Duodenal mucosa (tissue), 2 donors: ENCODE results near the gene SAP30.
A peak's percentile ranks its signal among the peaks of the same experiment; 100 is the strongest.

Source experiments
- H3K27ac ChIP-seq: one replicate; pipeline ENCODE4 v1.7.0; 2013; ENCODE audit warnings: low read depth, low read length
- H3K27me3 ChIP-seq, 2 donors: one replicate each; pipeline ENCODE4 v1.7.0; 2013; ENCODE audit warnings: low read length in 2 of 2, control low read depth in 1 of 2; ENCODE audit not compliant: insufficient read depth in 2 of 2, control insufficient read depth in 1 of 2
- H3K36me3 ChIP-seq, 2 donors: one replicate each; pipeline ENCODE4 v1.7.0; 2013; ENCODE audit warnings: low read length in 2 of 2, control low read depth in 1 of 2; ENCODE audit not compliant: insufficient read depth in 2 of 2, control insufficient read depth in 1 of 2
- H3K4me1 ChIP-seq, 2 donors: one replicate each; pipeline ENCODE4 v1.7.0; 2013; ENCODE audit warnings: low read length in 2 of 2, control low read depth in 1 of 2; ENCODE audit not compliant: insufficient read depth in 2 of 2, control insufficient read depth in 1 of 2
- H3K4me3 ChIP-seq, 2 donors: one replicate each; pipeline ENCODE4 v1.7.0; 2013; ENCODE audit warnings: low read length in 2 of 2, low read depth in 1 of 2
- H3K9ac ChIP-seq, 2 donors: one replicate each; pipeline ENCODE4 v1.7.0; 2013; ENCODE audit warnings: low read length in 2 of 2, low read depth in 1 of 2
- H3K9me3 ChIP-seq, 2 donors: one replicate each; pipeline ENCODE4 v1.7.0; 2013; ENCODE audit warnings: low read length in 2 of 2, control low read depth in 1 of 2; ENCODE audit not compliant: control insufficient read depth in 1 of 2

SAP30 gene

GRCh38 chr4:173334891-173335752 is 35.6 kb upstream of the SAP30 start:
- no peaks in the 10 kb centered on the region for H3K9me3 ChIP-seq
- peak overlapping the region; percentile 81 to 95 for H3K4me3 ChIP-seq
- H3K36me3 ChIP-seq: peaks cover 2 to 13% of the 10 kb centered on the region in 2 donors
- peaks cover 16 to 20% of the 10 kb centered on the region in 2 donors for H3K4me1 ChIP-seq
- peak overlapping the region; percentile 66 to 82 for H3K9ac ChIP-seq
- H3K27ac ChIP-seq: peak overlapping the region; percentile 59
- no peaks in the 10 kb centered on the region for H3K27me3 ChIP-seq

DNA sequence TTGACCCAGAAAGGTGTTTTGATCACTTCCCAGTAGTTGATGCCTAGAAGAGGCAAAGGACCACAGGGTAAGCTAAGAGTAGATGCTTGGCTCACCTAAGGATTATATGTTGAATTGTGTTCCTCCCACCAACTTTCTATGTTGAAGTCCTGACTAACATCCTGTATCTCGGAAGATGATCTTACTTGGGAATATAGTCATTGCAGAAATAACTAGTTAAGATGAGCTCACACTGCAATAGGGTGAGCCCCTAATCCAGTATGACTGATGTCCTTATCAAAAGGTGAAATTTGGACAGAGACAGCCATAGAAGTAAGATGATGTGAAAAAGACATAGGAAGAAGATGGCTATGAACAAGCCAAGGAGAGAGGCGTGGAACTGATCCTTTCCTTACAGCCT is 33.3 kb upstream of the SAP30 start:
- no peaks in the 10 kb centered on the region for H3K9me3 ChIP-seq
- H3K4me3 ChIP-seq: no peak overlapping the region
- no peak overlapping the region for H3K27ac ChIP-seq
- no peaks in the 10 kb centered on the region for H3K36me3 ChIP-seq
- H3K4me1 ChIP-seq: peaks cover 6 to 12% of the 10 kb centered on the region in 2 donors
- H3K27me3 ChIP-seq: no peaks in the 10 kb centered on the region
- no peak overlapping the region for H3K9ac ChIP-seq

GRCh38 chr4:173343832-173344397 is 26.8 kb upstream of the SAP30 start:
- no peak overlapping the region for H3K27ac ChIP-seq
- no peak overlapping the region for H3K9ac ChIP-seq
- no peaks in the 10 kb centered on the region for H3K36me3 ChIP-seq
- no peaks in the 10 kb centered on the region for H3K27me3 ChIP-seq
- H3K9me3 ChIP-seq: no peaks in the 10 kb centered on the region
- H3K4me3 ChIP-seq: no peak overlapping the region
- no peaks in the 10 kb centered on the region for H3K4me1 ChIP-seq

- no peak overlapping the region for H3K27ac ChIP-seq
- H3K9ac ChIP-seq: no peak overlapping the region
- H3K4me3 ChIP-seq: no peak overlapping the region
- H3K27me3 ChIP-seq: no peaks in the 10 kb centered on the region
- no peaks in the 10 kb centered on the region for H3K4me1 ChIP-seq
- no peaks in the 10 kb centered on the region for H3K36me3 ChIP-seq
- H3K9me3 ChIP-seq: no peaks in the 10 kb centered on the region
Measured at GRCh38 chr4:173345648-173346047, 25.1 kb upstream of the SAP30 start.

DNA sequence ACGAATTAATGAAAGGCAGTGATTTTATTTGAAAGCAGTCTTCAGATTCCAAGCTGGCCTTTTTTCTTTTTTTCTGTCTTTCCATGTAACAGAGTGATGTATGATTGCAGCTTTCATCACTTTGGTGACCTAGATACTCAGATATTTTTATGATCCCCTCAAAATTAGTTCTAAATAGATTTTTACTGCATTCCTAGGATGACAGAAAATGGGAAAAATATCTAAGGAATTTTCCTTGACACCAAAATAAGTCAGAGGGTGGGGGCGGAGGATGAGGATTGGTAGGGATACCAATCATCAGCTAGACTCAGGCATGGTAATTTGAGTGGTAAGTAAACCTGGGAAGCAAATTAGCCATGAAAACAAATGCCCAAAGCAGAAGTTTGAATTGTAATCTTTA is 24.7 kb upstream of the SAP30 start:
- Histone ChIP-seq H3K4me3 (no peak overlapping the region), H3K9ac (no peak overlapping the region), H3K36me3 (no peaks in the 10 kb centered on the region), H3K4me1 (no peaks in the 10 kb centered on the region), H3K27me3 (no peaks in the 10 kb centered on the region), H3K27ac (no peak overlapping the region), H3K9me3 (no peaks in the 10 kb centered on the region)

GRCh38 chr4:173347467-173347866 is 23.3 kb upstream of the SAP30 start:
- H3K4me1 ChIP-seq: no peaks in the 10 kb centered on the region
- H3K27me3 ChIP-seq: no peaks in the 10 kb centered on the region
- no peak overlapping the region for H3K4me3 ChIP-seq
- no peaks in the 10 kb centered on the region for H3K9me3 ChIP-seq
- no peak overlapping the region for H3K9ac ChIP-seq
- H3K27ac ChIP-seq: no peak overlapping the region
- H3K36me3 ChIP-seq: no peaks in the 10 kb centered on the region

GRCh38 chr4:173357939-173358338 is 12.8 kb upstream of the SAP30 start:
- no peaks in the 10 kb centered on the region for H3K36me3 ChIP-seq
- no peaks in the 10 kb centered on the region for H3K4me1 ChIP-seq
- H3K27ac ChIP-seq: no peak overlapping the region
- H3K27me3 ChIP-seq: no peaks in the 10 kb centered on the region
- no peak overlapping the region for H3K9ac ChIP-seq
- H3K4me3 ChIP-seq: no peak overlapping the region
- no peaks in the 10 kb centered on the region for H3K9me3 ChIP-seq

DNA sequence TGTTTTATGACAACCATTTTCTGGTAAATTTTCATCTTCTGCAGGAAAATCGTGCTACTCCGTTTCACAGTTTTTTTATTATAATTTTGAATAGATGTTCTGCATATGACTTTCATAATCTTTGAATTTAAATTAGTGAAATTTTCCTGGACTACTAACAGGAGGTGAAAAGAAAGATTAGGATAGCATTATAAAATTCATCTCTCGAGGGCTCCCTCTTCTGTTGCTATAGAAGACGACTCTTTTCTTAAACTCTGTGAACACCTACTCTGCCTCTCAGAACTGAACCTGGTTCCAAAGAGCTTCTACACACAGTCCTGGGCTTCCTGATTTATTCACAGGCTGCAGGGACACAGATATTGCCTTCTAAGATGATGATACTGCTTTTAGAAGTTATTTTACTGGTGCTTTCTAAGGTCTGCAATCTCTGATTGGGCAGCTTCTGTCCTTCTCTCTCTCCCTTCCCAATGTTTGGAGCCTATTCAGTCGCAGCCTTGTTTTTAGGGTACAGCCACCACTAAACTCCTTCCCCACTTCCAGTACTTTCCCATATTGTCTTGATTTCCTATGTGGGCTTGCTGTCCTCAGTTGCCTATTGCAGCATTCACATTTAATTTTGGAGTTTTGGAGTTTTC is 10.1 kb upstream of the SAP30 start:
- Histone ChIP-seq H3K36me3 (no peaks in the 10 kb centered on the region), H3K9me3 (no peaks in the 10 kb centered on the region), H3K27me3 (no peaks in the 10 kb centered on the region), H3K9ac (no peak overlapping the region), H3K4me1 (peaks cover 0 to 2% of the 10 kb centered on the region in 2 donors), H3K27ac (no peak overlapping the region), H3K4me3 (no peak overlapping the region)

DNA sequence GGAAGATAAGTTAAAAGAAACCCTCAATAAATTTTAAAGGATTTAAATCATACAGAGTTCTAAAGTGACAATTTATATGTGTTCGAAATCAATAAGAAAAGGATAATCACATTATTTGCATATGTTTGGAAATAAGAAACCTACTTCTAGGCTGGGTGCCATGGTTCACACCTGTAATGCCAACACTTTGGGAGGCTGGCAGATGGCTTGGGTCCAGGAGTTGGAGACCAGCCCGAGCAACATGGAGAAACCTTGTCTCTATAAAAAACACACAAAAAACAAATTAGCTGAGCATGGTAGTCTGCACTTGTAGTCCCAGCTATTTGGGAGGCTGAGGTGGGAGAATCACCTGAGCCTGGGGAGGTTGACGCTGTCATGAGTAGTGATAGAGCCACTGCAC is 8.1 kb upstream of the SAP30 start:
- Histone ChIP-seq H3K27me3 (no peaks in the 10 kb centered on the region), H3K4me1 (peaks cover 0 to 4% of the 10 kb centered on the region in 2 donors), H3K27ac (no peak overlapping the region), H3K4me3 (no peak overlapping the region), H3K36me3 (no peaks in the 10 kb centered on the region), H3K9me3 (no peaks in the 10 kb centered on the region), H3K9ac (no peak overlapping the region)

DNA sequence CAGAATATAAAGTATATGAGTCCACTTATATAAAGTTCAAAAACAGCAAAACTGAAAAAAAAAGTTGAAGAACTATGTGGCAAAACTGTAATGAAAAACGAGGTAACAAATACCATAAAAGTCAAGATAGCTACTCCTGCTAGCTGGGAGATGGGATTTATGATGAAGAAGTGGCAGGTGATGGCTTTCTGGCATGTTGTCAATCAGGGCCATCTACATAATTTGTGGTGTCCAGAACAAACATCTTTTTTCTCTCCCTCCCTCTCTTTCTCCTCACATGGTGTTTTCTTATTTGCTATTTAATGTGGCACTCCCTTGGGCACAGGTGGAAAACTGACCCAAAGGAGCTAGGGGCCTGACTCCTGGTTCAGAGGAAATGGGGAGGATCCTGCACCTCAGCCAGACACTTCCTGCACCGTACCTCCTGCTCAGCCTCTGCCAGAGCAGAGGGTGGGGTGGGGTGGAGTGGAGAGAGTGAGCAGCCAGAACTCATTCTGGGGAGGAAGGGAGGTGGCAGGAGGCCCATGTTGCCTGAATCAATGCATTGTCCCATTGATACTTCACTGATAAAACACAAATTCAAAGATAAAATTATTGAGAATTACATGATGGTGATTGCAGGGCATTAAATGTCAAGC is 5.3 kb upstream of the SAP30 start:
- Histone ChIP-seq H3K9me3 (no peaks in the 10 kb centered on the region), H3K9ac (no peak overlapping the region), H3K4me3 (no peak overlapping the region), H3K27ac (no peak overlapping the region), H3K4me1 (peaks cover 0 to 4% of the 10 kb centered on the region in 2 donors), H3K36me3 (no peaks in the 10 kb centered on the region), H3K27me3 (no peaks in the 10 kb centered on the region)
